HCT116 (cell line): ENCODE measurements around the gene SPATC1L. TPM values are rescaled to one million over a fixed set of nuclear protein-coding genes. Genes with fewer than 3 reads are reported as not detected.

Source experiments
- ATAC-seq: fragments of 200-7000 bp; cut with Tn5 transposase; 2 replicates; pipeline ENCODE4 v1.9.1; 2020; ENCODE audit warnings: mild to moderate bottlenecking, moderate library complexity
- BruUV-seq: library from RNA; stranded (reverse); fragments of 400-500 nt; replicated peaks from 2 replicates; lab custom pipeline; 2021; lab: Mats Ljungman, UMichigan
- CTCF ChIA-PET: fragments of 300-600 bp; sonication (Branson Sonifier 250); formaldehyde crosslinking; loops from one replicate; lab custom pipeline; 2021; ENCODE audit warnings: antibody characterized with exemption; lab: Charles Lee
- POLR2A ChIA-PET: fragments of 300-600, 350-600 bp; sonication (Branson Sonifier 250); formaldehyde crosslinking; loops from one replicate; lab custom pipeline; 2021; ENCODE audit warnings: antibody characterized with exemption; lab: Charles Lee
- RAD21 ChIA-PET, 2 experiments: fragments of 300-600 bp; sonication (Branson Sonifier 250); formaldehyde crosslinking; loops; one replicate each; lab custom pipeline; 2023; ENCODE audit warnings: low total read pairs in 2 of 2; ENCODE audit not compliant: uncharacterized antibody in 2 of 2, unreplicated experiment in 2 of 2, low non-redundant PET in 1 of 2; lab: Charles Lee
- DNase-seq: peaks from one replicate; pipeline ENCODE4 v3.0.0-alpha.2; 2010; ENCODE audit warnings: low read depth, low spot score
- H2AFZ ChIP-seq: fragments of 200-600 bp; shearing (Covaris generic), sonication (generic); 2 replicates; pipeline ENCODE4 v1.6.1; 2017; ENCODE audit warnings: low read depth, mixed run types, mixed read lengths, antibody characterized with exemption, low read length; ENCODE audit not compliant: poor library complexity, severe bottlenecking
- H3K27ac ChIP-seq: 2 replicates; pipeline ENCODE4 v1.5.1; 2012; ENCODE audit warnings: low read depth, low read length
- H3K27me3 ChIP-seq: fragments of 200-600 bp; sonication (generic); 2 replicates; pipeline ENCODE4 v1.6.1; 2016; ENCODE audit warnings: mixed run types, low read length, mixed read lengths; ENCODE audit not compliant: insufficient read depth
- H3K36me3 ChIP-seq, 2 experiments: fragments of 200-500 bp in 1 of 2; fragments of 200-600 bp in 1 of 2; sonication (Bioruptor generic) in 1 of 2; sonication (generic) in 1 of 2; 2 replicates each; pipeline versions ENCODE4 v1.5.1 to v1.6.1; 2014 to 2016; ENCODE audit warnings: low read length in 2 of 2, inconsistent platforms in 1 of 2, mixed read lengths in 1 of 2, mixed run types in 1 of 2; ENCODE audit not compliant: insufficient read depth in 2 of 2, control insufficient read depth in 1 of 2
- H3K4me1 ChIP-seq, 2 experiments: fragments of 200-600 bp in 1 of 2; sonication (generic) in 1 of 2; 2 replicates each; pipeline versions ENCODE4 v1.5.1 to v1.6.1; 2012 to 2017; ENCODE audit warnings: low read length in 2 of 2, inconsistent platforms in 1 of 2, mild to moderate bottlenecking in 1 of 2, mixed read lengths in 1 of 2, mixed run types in 1 of 2, moderate library complexity in 1 of 2; ENCODE audit not compliant: insufficient read depth in 2 of 2, control insufficient read depth in 1 of 2
- H3K4me2 ChIP-seq: fragments of 200-600 bp; sonication (generic); 2 replicates; pipeline ENCODE4 v1.6.1; 2017; ENCODE audit warnings: mixed run types, low read length, mixed read lengths
- H3K4me3 ChIP-seq, 2 experiments: fragments of 200-600 bp in 1 of 2; sonication (generic) in 1 of 2; replicated peaks in 1 of 2; 2 replicates each; pipeline ENCODE4 v1.5.1; 2011 to 2016; ENCODE audit warnings: low read length in 2 of 2, control low read depth in 1 of 2, low read depth in 1 of 2, mild to moderate bottlenecking in 1 of 2, mixed read lengths in 1 of 2, mixed run types in 1 of 2
- H3K79me2 ChIP-seq: fragments of 200-600 bp; sonication (generic); 2 replicates; pipeline ENCODE4 v1.6.1; 2017; ENCODE audit warnings: mild to moderate bottlenecking, mixed run types, low read length, moderate library complexity, mixed read lengths; ENCODE audit not compliant: insufficient read depth
- H3K9ac ChIP-seq: fragments of 200-600 bp; sonication (generic); 2 replicates; pipeline ENCODE4 v1.6.1; 2016; ENCODE audit warnings: low read length, mixed read lengths
- H3K9me2 ChIP-seq: fragments of 200-600 bp; sonication (generic), shearing (Covaris generic); 2 replicates; pipeline ENCODE4 v1.6.1; 2017; ENCODE audit warnings: mixed run types, mild to moderate bottlenecking, moderate library complexity; ENCODE audit not compliant: insufficient read depth
- H3K9me3 ChIP-seq, 2 experiments: fragments of 200-500 bp in 1 of 2; fragments of 200-600 bp in 1 of 2; sonication (Bioruptor generic) in 1 of 2; sonication (generic) in 1 of 2; 2 replicates each; pipeline ENCODE4 v1.6.1; 2014 to 2017; ENCODE audit warnings: low read length in 2 of 2, mixed read lengths in 2 of 2, inconsistent platforms in 1 of 2, low read depth in 1 of 2, mild to moderate bottlenecking in 1 of 2, mixed run types in 1 of 2, moderate library complexity in 1 of 2; ENCODE audit not compliant: control insufficient read depth in 1 of 2, insufficient read depth in 1 of 2
- H4K20me1 ChIP-seq: fragments of 200-600 bp; sonication (generic), shearing (Covaris generic); 2 replicates; pipeline ENCODE4 v1.6.1; 2017; ENCODE audit warnings: mixed run types, mild to moderate bottlenecking, moderate library complexity; ENCODE audit not compliant: insufficient read depth
- CBX3 ChIP-seq: IDR thresholded peaks from 2 replicates; pipeline ENCODE4 v1.6.1; 2012; ENCODE audit warnings: low read depth
- CEBPB ChIP-seq: IDR thresholded peaks from 2 replicates; pipeline ENCODE4 v1.6.1; 2012; ENCODE audit warnings: low read depth
- CTCF ChIP-seq, 3 experiments: fragments of 200-600 bp in 1 of 3; sonication (generic) in 1 of 3; IDR thresholded peaks in 2 of 3; conservative IDR thresholded peaks in 1 of 3; 2 replicates each; pipeline ENCODE4 v1.5.1; 2012 to 2017; ENCODE audit warnings: low read depth in 2 of 3, low read length in 2 of 3, antibody characterized with exemption in 1 of 3, borderline replicate concordance in 1 of 3, control low read depth in 1 of 3, mild to moderate bottlenecking in 1 of 3, mixed read lengths in 1 of 3, mixed run types in 1 of 3, moderate library complexity in 1 of 3; ENCODE audit not compliant: insufficient read depth in 1 of 3
- EGR1 ChIP-seq: IDR thresholded peaks from 2 replicates; pipeline ENCODE4 v1.6.1; 2012; ENCODE audit warnings: low read depth
- ELF1 ChIP-seq: IDR thresholded peaks from 2 replicates; pipeline ENCODE4 v1.6.1; 2012; ENCODE audit warnings: low read depth, borderline replicate concordance
- EZH2 ChIP-seq: fragments of 200-600 bp; sonication (generic); IDR thresholded peaks from 2 replicates; pipeline ENCODE4 v1.6.1; 2017; ENCODE audit warnings: antibody characterized with exemption, mixed run types
- FOSL1 ChIP-seq: IDR thresholded peaks from 2 replicates; pipeline ENCODE4 v1.6.1; 2012; ENCODE audit warnings: low read depth
- JUND ChIP-seq: IDR thresholded peaks from 2 replicates; pipeline ENCODE4 v1.6.1; 2012
- POLR2A ChIP-seq: IDR thresholded peaks from 2 replicates; pipeline ENCODE4 v1.7.0; 2011; ENCODE audit warnings: borderline replicate concordance; ENCODE audit not compliant: insufficient read depth, insufficient read length; ENCODE audit errors: extremely low read depth
- POLR2AphosphoS5 ChIP-seq: IDR thresholded peaks from 2 replicates; pipeline ENCODE4 v1.6.1; 2011; ENCODE audit warnings: mild to moderate bottlenecking, low read depth, low read length, moderate library complexity
- RAD21 ChIP-seq: IDR thresholded peaks from 2 replicates; pipeline ENCODE4 v1.6.1; 2012; ENCODE audit warnings: low read depth, mild to moderate bottlenecking
- SIN3A ChIP-seq: IDR thresholded peaks from 2 replicates; pipeline ENCODE4 v1.6.1; 2012; ENCODE audit warnings: low read depth
- SP1 ChIP-seq: IDR thresholded peaks from 2 replicates; pipeline ENCODE4 v1.6.1; 2012; ENCODE audit warnings: low read depth
- SRF ChIP-seq: IDR thresholded peaks from 2 replicates; pipeline ENCODE4 v1.6.1; 2012; ENCODE audit warnings: low read depth
- YY1 ChIP-seq: IDR thresholded peaks from 2 replicates; pipeline ENCODE4 v1.6.1; 2011; ENCODE audit warnings: low read length, low read depth, moderate library complexity, mild to moderate bottlenecking; ENCODE audit not compliant: insufficient replicate concordance; ENCODE audit errors: extremely low read depth
- ZFX ChIP-seq: fragments of 450-650 bp; IDR thresholded peaks from 2 replicates; pipeline ENCODE4 v1.6.1; 2017
- intact Hi-C: fragments of 100-400 bp; cut with micrococcal nuclease; formaldehyde crosslinking; loops from 2 replicates; pipeline ENCODE4 v1.10.0; 2022
- total RNA-seq: library from RNA; stranded (reverse); gene quantifications from one replicate; pipeline ENCODE4 v1.2.1, GENCODE V29; 2021; ENCODE audit not compliant: unreplicated experiment
- TF ChIP-seq, protein P1 (sequence below): IDR thresholded peaks from 2 replicates; pipeline ENCODE4 v1.6.1; 2011; ENCODE audit warnings: mild to moderate bottlenecking, low read length, moderate library complexity; ENCODE audit not compliant: insufficient replicate concordance; ENCODE audit errors: extremely low read depth
- TF ChIP-seq, protein P2 (sequence below): IDR thresholded peaks from 2 replicates; pipeline ENCODE4 v1.6.1; 2012; ENCODE audit warnings: low read depth

The SPATC1L gene
- total RNA-seq, 1 experiment from 2014 or later = 1.3 TPM

DNA sequence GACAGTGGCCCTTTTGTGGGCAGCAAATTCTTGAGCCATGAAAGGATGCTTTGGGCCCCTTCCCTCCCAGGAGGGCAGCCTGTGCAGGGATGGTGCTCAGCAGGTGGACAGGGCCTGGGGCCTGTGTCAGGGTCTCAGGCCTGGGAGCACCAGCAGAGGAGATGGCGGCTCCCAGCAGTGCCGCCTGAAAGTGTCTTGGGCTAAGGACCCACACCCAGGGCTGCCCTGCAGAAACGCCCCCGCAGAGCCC lies 52.7 kb downstream of the SPATC1L start:
- no peaks in the 10 kb centered on the region for H3K9me2 ChIP-seq
- BruUV-seq = no TSS peak

More for the DNA sequence above, 52.7 kb downstream of the SPATC1L start:
- POLR2A ChIA-PET = no interaction called here
- H3K36me3 ChIP-seq = no peaks in the 10 kb centered on the region
- CTCF ChIA-PET = interaction anchor here (1.5 kb wide), 1 partner anchor 12 kb away, joined by 5 read pairs; no protein-coding TSS in a partner anchor
- no peaks in the 10 kb centered on the region for H3K27me3 ChIP-seq
- H3K9ac ChIP-seq = no peak overlapping the region
- TF ChIP-seq, protein P1, sequence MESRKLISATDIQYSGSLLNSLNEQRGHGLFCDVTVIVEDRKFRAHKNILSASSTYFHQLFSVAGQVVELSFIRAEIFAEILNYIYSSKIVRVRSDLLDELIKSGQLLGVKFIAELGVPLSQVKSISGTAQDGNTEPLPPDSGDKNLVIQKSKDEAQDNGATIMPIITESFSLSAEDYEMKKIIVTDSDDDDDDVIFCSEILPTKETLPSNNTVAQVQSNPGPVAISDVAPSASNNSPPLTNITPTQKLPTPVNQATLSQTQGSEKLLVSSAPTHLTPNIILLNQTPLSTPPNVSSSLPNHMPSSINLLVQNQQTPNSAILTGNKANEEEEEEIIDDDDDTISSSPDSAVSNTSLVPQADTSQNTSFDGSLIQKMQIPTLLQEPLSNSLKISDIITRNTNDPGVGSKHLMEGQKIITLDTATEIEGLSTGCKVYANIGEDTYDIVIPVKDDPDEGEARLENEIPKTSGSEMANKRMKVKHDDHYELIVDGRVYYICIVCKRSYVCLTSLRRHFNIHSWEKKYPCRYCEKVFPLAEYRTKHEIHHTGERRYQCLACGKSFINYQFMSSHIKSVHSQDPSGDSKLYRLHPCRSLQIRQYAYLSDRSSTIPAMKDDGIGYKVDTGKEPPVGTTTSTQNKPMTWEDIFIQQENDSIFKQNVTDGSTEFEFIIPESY = no peak
- TF ChIP-seq, protein P2, sequence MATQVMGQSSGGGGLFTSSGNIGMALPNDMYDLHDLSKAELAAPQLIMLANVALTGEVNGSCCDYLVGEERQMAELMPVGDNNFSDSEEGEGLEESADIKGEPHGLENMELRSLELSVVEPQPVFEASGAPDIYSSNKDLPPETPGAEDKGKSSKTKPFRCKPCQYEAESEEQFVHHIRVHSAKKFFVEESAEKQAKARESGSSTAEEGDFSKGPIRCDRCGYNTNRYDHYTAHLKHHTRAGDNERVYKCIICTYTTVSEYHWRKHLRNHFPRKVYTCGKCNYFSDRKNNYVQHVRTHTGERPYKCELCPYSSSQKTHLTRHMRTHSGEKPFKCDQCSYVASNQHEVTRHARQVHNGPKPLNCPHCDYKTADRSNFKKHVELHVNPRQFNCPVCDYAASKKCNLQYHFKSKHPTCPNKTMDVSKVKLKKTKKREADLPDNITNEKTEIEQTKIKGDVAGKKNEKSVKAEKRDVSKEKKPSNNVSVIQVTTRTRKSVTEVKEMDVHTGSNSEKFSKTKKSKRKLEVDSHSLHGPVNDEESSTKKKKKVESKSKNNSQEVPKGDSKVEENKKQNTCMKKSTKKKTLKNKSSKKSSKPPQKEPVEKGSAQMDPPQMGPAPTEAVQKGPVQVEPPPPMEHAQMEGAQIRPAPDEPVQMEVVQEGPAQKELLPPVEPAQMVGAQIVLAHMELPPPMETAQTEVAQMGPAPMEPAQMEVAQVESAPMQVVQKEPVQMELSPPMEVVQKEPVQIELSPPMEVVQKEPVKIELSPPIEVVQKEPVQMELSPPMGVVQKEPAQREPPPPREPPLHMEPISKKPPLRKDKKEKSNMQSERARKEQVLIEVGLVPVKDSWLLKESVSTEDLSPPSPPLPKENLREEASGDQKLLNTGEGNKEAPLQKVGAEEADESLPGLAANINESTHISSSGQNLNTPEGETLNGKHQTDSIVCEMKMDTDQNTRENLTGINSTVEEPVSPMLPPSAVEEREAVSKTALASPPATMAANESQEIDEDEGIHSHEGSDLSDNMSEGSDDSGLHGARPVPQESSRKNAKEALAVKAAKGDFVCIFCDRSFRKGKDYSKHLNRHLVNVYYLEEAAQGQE = no peak
- TF ChIP-seq CEBPB (no peak), EZH2 (no peak), SRF (no peak), EGR1 (no peak), RAD21 (no peak), POLR2A (no peak), ZFX (no peak), POLR2AphosphoS5 (no peak), CBX3 (no peak), CTCF (IDR thresholded peaks at IDR 0.05 in 2 of 3, conservative IDR thresholded peaks at IDR 0.05 in 1 of 3; ENCODE audit: borderline replicate concordance in 1 of 3, insufficient read depth in 1 of 3, low read depth in 2 of 3, low read length in 2 of 3) (no peak), FOSL1 (no peak), YY1 (no peak), SIN3A (no peak), JUND (no peak), ELF1 (no peak), SP1 (no peak)
- H4K20me1 ChIP-seq = no peaks in the 10 kb centered on the region
- ATAC-seq (0 out of 2 replicates have a peak, but pooled peaks have one; percentile 13), DNase-seq (no peak)
- no peaks in the 10 kb centered on the region for H3K79me2 ChIP-seq
- H2AFZ ChIP-seq = no peak overlapping the region
- H3K4me3 ChIP-seq = no peak overlapping the region
- no peak overlapping the region for H3K4me2 ChIP-seq
- no peak overlapping the region for H3K27ac ChIP-seq
- H3K9me3 ChIP-seq = no peaks in the 10 kb centered on the region
- RAD21 ChIA-PET = no interaction called here
- intact Hi-C loops = no loop called here
- no peaks in the 10 kb centered on the region for H3K4me1 ChIP-seq
